Measurements from ENCODE around the gene HMGCS1.

DNA sequence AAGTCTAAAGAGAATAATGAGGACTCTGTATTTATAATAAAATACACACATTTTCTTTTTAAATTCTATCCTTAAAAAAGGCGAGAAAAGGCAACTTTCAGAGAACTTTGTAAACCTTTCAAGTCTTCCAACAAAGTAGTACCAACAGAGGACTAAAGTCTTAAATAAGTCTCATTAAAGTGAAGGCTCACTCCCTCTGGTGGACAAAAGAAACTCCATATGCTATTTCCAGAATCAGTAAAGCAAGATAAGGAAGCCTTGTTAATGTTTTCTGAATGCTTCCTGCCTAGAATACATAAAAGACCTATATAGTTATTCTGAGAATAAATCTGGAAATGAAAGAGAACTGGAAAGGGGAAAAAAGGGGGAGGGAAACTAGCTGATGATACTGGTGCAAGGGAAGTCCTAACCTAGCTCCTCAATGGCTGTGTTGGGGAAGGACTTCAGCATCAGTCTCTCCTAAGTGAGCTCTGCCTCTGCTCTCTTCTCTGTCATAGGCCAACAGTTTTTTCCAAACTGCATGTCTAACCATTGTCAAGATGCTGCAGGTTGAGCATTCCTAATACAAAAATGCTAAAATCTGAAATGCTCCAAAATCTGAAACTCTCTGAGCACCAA lies 7.2 kb downstream of the HMGCS1 start:
- no peak for TF ChIP-seq EZH2 (IDR thresholded peaks at IDR 0.05; ENCODE audit: low read depth, low read length, severe bottlenecking)
- TF ChIP-seq, protein P1, sequence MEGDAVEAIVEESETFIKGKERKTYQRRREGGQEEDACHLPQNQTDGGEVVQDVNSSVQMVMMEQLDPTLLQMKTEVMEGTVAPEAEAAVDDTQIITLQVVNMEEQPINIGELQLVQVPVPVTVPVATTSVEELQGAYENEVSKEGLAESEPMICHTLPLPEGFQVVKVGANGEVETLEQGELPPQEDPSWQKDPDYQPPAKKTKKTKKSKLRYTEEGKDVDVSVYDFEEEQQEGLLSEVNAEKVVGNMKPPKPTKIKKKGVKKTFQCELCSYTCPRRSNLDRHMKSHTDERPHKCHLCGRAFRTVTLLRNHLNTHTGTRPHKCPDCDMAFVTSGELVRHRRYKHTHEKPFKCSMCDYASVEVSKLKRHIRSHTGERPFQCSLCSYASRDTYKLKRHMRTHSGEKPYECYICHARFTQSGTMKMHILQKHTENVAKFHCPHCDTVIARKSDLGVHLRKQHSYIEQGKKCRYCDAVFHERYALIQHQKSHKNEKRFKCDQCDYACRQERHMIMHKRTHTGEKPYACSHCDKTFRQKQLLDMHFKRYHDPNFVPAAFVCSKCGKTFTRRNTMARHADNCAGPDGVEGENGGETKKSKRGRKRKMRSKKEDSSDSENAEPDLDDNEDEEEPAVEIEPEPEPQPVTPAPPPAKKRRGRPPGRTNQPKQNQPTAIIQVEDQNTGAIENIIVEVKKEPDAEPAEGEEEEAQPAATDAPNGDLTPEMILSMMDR (IDR thresholded peaks at IDR 0.05; ENCODE audit: control extremely low read depth in 1 of 3, insufficient read depth in 1 of 3, low read depth in 1 of 3, low read length in 3 of 3), result peak in 2 of 3 experiments; percentile 18 to 52; a peak in 2 of 4 replicates
- TF ChIP-seq SIN3A (conservative IDR thresholded peaks at IDR 0.05 in 1 of 2, IDR thresholded peaks at IDR 0.05 in 1 of 2; ENCODE audit: low read depth in 1 of 2, low read length in 2 of 2), result no peak
- peak; percentile 39 to 43 for TF ChIP-seq RAD21 (IDR thresholded peaks at IDR 0.05 in 1 of 2, conservative IDR thresholded peaks at IDR 0.05 in 1 of 2; ENCODE audit: low read depth in 2 of 2, low read length in 2 of 2)
- TF ChIP-seq GTF2F1 (IDR thresholded peaks at IDR 0.05; ENCODE audit: borderline replicate concordance, low read depth, low read length), result no peak
- no peak for TF ChIP-seq SP1 (IDR thresholded peaks at IDR 0.05; ENCODE audit: low read depth, low read length)
- no peak for TF ChIP-seq EP300 (IDR thresholded peaks at IDR 0.05; ENCODE audit: borderline replicate concordance in 1 of 2, low read depth in 2 of 2, low read length in 2 of 2)
- no peak for TF ChIP-seq POLR2A (IDR thresholded peaks at IDR 0.05; ENCODE audit: control extremely low read depth in 1 of 2, low read depth in 2 of 2, low read length in 2 of 2)

Data from H1 (cell line).